BLaER1 treated with 17β-estradiol and CSF1 and Interleukin-3, amounts not matched to agents 10 nM and 100 nM (cell line): Measurements from ENCODE around the gene SMIM38.

ENCODE experiments used
- H3K27ac ChIP-seq, 11 experiments: shearing (Covaris generic); formaldehyde crosslinking; 2 replicates each; pipeline ENCODE4 v1.8.1; 2022
- H3K27me3 ChIP-seq, 11 experiments: shearing (Covaris generic); formaldehyde crosslinking; 2 replicates each; pipeline ENCODE4 v1.8.1; 2022
- H3K36me3 ChIP-seq, 11 experiments: shearing (Covaris generic); formaldehyde crosslinking; 2 replicates each; pipeline ENCODE4 v1.8.1; 2022
- H3K4me1 ChIP-seq, 10 experiments: shearing (Covaris generic); formaldehyde crosslinking; 2 replicates each; pipeline ENCODE4 v1.8.1; 2022
- H3K4me2 ChIP-seq, 11 experiments: shearing (Covaris generic); formaldehyde crosslinking; 2 replicates each; pipeline ENCODE4 v1.8.1; 2022
- H3K4me3 ChIP-seq, 10 experiments: shearing (Covaris generic); formaldehyde crosslinking; 2 replicates each; pipeline ENCODE4 v1.8.1; 2022
- H3K9ac ChIP-seq, 11 experiments: shearing (Covaris generic); formaldehyde crosslinking; 2 replicates each; pipeline ENCODE4 v1.8.1; 2022
- H3K9me3 ChIP-seq, 11 experiments: shearing (Covaris generic); formaldehyde crosslinking; replicated peaks in 1 of 11; 2 replicates each; pipeline ENCODE4 v1.8.1; 2022
- H4K20me1 ChIP-seq, 11 experiments: shearing (Covaris generic); formaldehyde crosslinking; 2 replicates each; pipeline ENCODE4 v1.8.1; 2022
- Cebpa-rat ChIP-seq, 11 experiments: shearing (Covaris generic); IDR thresholded peaks; 2 replicates each; pipeline ENCODE4 v1.8.1; 2022

The SMIM38 gene

GRCh38 chr11:69170704-69171103 is 15.0 kb downstream of the SMIM38 start:
- H3K4me2 ChIP-seq, result no peak overlapping the region
- TF ChIP-seq Cebpa-rat (IDR thresholded peaks at IDR 0.05), result no peak
- no peak overlapping the region for H3K27ac ChIP-seq
- no peak overlapping the region for H3K9ac ChIP-seq
- peaks cover 18 to 20% (median 18%) of the 10 kb centered on the region in 10 experiments for H3K4me1 ChIP-seq
- peaks cover 0 to 7% (median 0%) of the 10 kb centered on the region in 11 experiments; a peak in 2 of 22 replicates for H3K27me3 ChIP-seq
- peaks cover 0 to 20% (median 0%) of the 10 kb centered on the region in 11 experiments; a peak in 2 of 22 replicates for H4K20me1 ChIP-seq
- H3K9me3 ChIP-seq, result peaks cover 0 to 15% (median 6%) of the 10 kb centered on the region in 11 experiments; a peak in 8 of 22 replicates
- no peak overlapping the region for H3K4me3 ChIP-seq
- no peaks in the 10 kb centered on the region for H3K36me3 ChIP-seq

- Histone ChIP-seq H3K9ac (no peak overlapping the region), H3K36me3 (no peaks in the 10 kb centered on the region), H3K27ac (no peak overlapping the region), H3K4me1 (peaks cover 9 to 10% (median 9%) of the 10 kb centered on the region in 10 experiments), H3K27me3 (peaks cover 0 to 7% (median 0%) of the 10 kb centered on the region in 11 experiments; a peak in 2 of 22 replicates), H3K9me3 (peaks cover 0 to 18% (median 6%) of the 10 kb centered on the region in 11 experiments; a peak in 8 of 22 replicates), H3K4me3 (no peak overlapping the region), H4K20me1 (peaks cover 0 to 12% (median 0%) of the 10 kb centered on the region in 11 experiments; a peak in 2 of 22 replicates), H3K4me2 (no peak overlapping the region)
- no peak for TF ChIP-seq Cebpa-rat (IDR thresholded peaks at IDR 0.05)
Observed at GRCh38 chr11:69171476-69172240, 15.9 kb downstream of the SMIM38 start.

GRCh38 chr11:69172674-69173073 is 16.9 kb downstream of the SMIM38 start:
- Histone ChIP-seq H3K9me3 (peaks cover 0 to 18% (median 6%) of the 10 kb centered on the region in 11 experiments; a peak in 8 of 22 replicates), H3K9ac (no peak overlapping the region), H3K27ac (no peak overlapping the region), H3K4me1 (peaks cover 0 to under 1% (median 0%) of the 10 kb centered on the region in 10 experiments; a peak in 3 of 20 replicates), H3K27me3 (no peaks in the 10 kb centered on the region), H4K20me1 (peaks cover 0 to 2% (median 0%) of the 10 kb centered on the region in 11 experiments; a peak in 1 of 22 replicates), H3K36me3 (no peaks in the 10 kb centered on the region), H3K4me2 (no peak overlapping the region; a peak in 1 of 22 replicates), H3K4me3 (no peak overlapping the region)
- no peak for TF ChIP-seq Cebpa-rat (IDR thresholded peaks at IDR 0.05)

GRCh38 chr11:69173331-69173730 is 17.6 kb downstream of the SMIM38 start:
- Histone ChIP-seq H3K27ac (no peak overlapping the region), H3K4me3 (no peak overlapping the region), H4K20me1 (no peaks in the 10 kb centered on the region), H3K27me3 (no peaks in the 10 kb centered on the region), H3K9ac (no peak overlapping the region), H3K4me2 (no peak overlapping the region), H3K36me3 (no peaks in the 10 kb centered on the region), H3K4me1 (no peaks in the 10 kb centered on the region), H3K9me3 (peaks cover 0 to 18% (median 6%) of the 10 kb centered on the region in 11 experiments; a peak in 8 of 22 replicates)
- TF ChIP-seq Cebpa-rat (IDR thresholded peaks at IDR 0.05), result no peak

DNA sequence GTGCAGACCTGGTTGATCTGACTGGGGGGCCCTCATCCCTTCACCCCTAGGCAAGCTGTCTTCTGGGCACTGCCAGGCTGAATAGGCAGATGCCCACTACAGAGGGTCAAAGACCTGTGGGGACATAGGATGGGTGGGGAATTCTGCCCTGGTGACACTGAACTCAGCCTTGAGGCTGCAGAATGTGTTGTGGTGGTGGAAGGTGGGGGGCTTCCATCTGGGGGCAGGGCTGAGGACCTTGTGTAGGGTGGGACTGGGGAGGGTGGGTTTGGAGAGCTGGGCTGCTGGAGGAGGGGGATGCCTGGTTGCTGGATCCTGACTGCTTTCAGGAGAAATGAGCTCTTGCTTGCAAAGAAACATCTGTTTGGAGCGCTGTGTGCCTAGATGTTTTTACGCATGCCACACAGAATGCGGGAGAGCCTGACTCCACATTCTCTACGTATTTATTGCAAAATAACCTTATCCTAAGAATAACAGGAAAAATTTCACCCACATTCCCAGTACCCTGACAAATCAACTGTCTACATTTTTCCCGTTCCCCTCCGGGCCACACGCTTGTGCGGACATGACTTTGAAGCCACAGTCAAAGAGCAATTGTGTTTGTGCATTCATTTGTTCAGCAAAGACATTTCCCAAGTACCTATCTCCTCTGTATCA is 18.3 kb downstream of the SMIM38 start:
- no peak overlapping the region for H3K4me3 ChIP-seq
- H3K27ac ChIP-seq, result no peak overlapping the region
- no peaks in the 10 kb centered on the region for H3K27me3 ChIP-seq
- H3K36me3 ChIP-seq, result no peaks in the 10 kb centered on the region
- no peak overlapping the region for H3K9ac ChIP-seq
- no peaks in the 10 kb centered on the region for H4K20me1 ChIP-seq
- peaks cover 0 to 1% (median 0%) of the 10 kb centered on the region in 10 experiments; a peak in 2 of 20 replicates for H3K4me1 ChIP-seq
- no peak for TF ChIP-seq Cebpa-rat (IDR thresholded peaks at IDR 0.05)
- H3K9me3 ChIP-seq, result peaks cover 0 to 18% (median 6%) of the 10 kb centered on the region in 11 experiments; a peak in 8 of 22 replicates
- no peak overlapping the region for H3K4me2 ChIP-seq

DNA sequence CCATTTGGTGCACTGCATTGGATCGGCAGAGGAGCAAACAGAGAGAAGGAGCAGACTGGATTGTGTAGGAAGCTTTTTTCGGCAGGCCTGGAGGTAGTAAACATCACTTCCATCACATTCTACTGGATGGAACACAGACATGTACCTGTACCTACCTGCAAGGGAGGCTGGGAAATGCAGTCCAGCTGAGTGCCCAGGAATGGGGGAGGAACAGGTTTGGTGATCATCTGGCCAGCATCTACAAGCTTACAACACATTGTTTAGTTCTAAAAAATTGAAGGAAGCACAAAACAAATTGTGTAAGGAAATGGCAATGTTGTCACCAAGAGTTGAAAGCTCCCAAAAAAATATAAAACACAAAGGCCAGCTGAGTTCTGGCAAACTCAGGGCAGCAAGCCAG is 19.1 kb downstream of the SMIM38 start:
- H3K9ac ChIP-seq, result no peak overlapping the region
- H3K9me3 ChIP-seq, result peaks cover 0 to 18% (median 6%) of the 10 kb centered on the region in 11 experiments; a peak in 7 of 22 replicates
- peaks cover 0 to 3% (median 0%) of the 10 kb centered on the region in 10 experiments; a peak in 3 of 20 replicates for H3K4me1 ChIP-seq
- H3K36me3 ChIP-seq, result no peaks in the 10 kb centered on the region
- no peak overlapping the region for H3K4me2 ChIP-seq
- no peak overlapping the region for H3K4me3 ChIP-seq
- no peak for TF ChIP-seq Cebpa-rat (IDR thresholded peaks at IDR 0.05)
- no peaks in the 10 kb centered on the region for H3K27me3 ChIP-seq
- H3K27ac ChIP-seq, result no peak overlapping the region
- H4K20me1 ChIP-seq, result no peaks in the 10 kb centered on the region

GRCh38 chr11:69178819-69179482 is 23.2 kb downstream of the SMIM38 start:
- no peak overlapping the region for H3K9ac ChIP-seq
- no peak overlapping the region for H3K4me3 ChIP-seq
- peak overlapping the region in 1 of 11 experiments; percentile 5; a peak in 1 of 22 replicates for H3K4me2 ChIP-seq
- no peaks in the 10 kb centered on the region for H3K27me3 ChIP-seq
- no peak for TF ChIP-seq Cebpa-rat (IDR thresholded peaks at IDR 0.05)
- H4K20me1 ChIP-seq, result no peaks in the 10 kb centered on the region
- peaks cover 0 to 21% (median 6%) of the 10 kb centered on the region in 11 experiments; a peak in 7 of 22 replicates for H3K9me3 ChIP-seq
- no peak overlapping the region for H3K27ac ChIP-seq
- H3K36me3 ChIP-seq, result no peaks in the 10 kb centered on the region
- peaks cover 0 to 16% (median 7%) of the 10 kb centered on the region in 10 experiments; a peak in 19 of 20 replicates for H3K4me1 ChIP-seq

- Histone ChIP-seq H4K20me1 (no peaks in the 10 kb centered on the region), H3K9me3 (peaks cover 0 to 19% (median 5%) of the 10 kb centered on the region in 11 experiments; a peak in 6 of 22 replicates), H3K27me3 (no peaks in the 10 kb centered on the region), H3K4me2 (peak overlapping the region in 3 of 11 experiments; percentile 2 to 23 (median 5); a peak in 2 of 22 replicates), H3K36me3 (no peaks in the 10 kb centered on the region), H3K4me3 (no peak overlapping the region), H3K9ac (no peak overlapping the region), H3K4me1 (peaks cover 0 to 16% (median 8%) of the 10 kb centered on the region in 10 experiments; a peak in 19 of 20 replicates), H3K27ac (no peak overlapping the region)
- TF ChIP-seq Cebpa-rat (IDR thresholded peaks at IDR 0.05), result no peak
Observed at GRCh38 chr11:69180226-69180625, 24.5 kb downstream of the SMIM38 start.
